22Rv1 (cell line): ENCODE measurements around the gene COL9A3.

Source experiments
- CTCF ChIP-seq: fragments of 450-650 bp; IDR thresholded peaks from 2 replicates; pipeline ENCODE4 v1.5.1; 2017; ENCODE audit warnings: mild to moderate bottlenecking
- ZFX ChIP-seq: fragments of 450-650 bp; IDR thresholded peaks from 2 replicates; pipeline ENCODE4 v1.6.1; 2017; ENCODE audit warnings: antibody characterized with exemption, borderline replicate concordance

DNA sequence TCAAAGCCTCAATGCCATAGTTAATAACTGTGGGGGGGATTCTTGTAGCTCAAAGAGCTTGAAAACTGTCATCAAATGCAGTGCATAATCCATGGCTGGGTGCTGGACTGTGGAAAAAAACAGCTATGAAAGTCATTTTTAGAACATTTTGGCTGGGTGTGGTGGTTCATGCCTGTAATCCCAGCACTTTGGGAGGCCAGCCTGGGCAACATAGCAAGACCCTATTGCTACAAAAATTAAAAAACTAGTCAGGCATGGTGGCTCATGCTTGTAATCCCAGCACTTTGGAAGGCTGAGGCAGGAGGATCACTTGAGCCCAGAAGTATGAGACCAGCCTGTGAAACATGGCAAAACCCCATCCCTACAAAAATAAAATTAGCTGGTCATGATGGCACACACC lies 32.6 kb downstream of the COL9A3 start:
- TF ChIP-seq CTCF (no peak), ZFX (no peak)
